Measurements from ENCODE around the gene PXDN. TPM values are rescaled to one million over a fixed set of nuclear protein-coding genes. Genes with fewer than 3 reads are reported as not detected.

PXDN gene
- total and polyA plus RNA-seq, 2 of the 13 experiments (the other 11 are each of a cell fraction or from before 2014, with no cell fraction given) = not detected

DNA sequence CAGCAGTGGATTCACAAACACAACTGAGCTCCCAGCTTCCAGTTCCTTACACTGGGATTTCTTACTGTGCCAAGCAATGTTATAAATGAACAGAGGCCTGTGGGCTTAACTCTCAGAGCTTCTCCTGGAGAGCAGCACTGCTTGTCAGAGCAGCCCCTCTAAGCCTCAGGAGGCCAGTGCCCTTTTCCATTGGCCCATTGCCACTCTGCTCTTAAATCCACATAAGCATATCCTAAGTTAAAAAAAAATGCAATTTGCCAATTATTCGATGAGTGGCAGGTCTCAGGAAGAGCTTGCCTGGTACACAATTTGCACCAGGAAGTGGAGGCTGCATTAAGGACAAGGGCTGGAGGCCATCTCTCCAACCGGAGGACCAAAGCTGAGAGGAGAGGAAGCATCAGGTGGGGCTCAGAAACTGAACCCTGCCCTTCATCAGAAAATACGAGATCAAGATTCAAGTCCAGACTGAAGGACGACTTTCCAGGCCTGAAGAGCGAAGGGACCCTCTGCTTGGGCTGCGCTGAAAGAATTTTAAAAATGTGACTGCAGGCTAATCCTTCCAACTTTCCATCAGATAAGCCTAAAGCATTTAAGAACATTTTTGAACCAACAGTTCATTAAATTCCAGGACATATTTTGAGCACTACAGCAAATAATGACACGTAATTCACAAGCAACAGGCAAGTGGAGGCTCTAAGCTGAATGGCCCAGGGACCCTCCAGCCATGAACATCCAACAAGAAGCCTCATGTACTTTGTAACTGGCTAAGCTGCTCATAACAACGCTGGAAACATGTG, 28.4 kb upstream of the PXDN start:
- POLR2A ChIA-PET = no interaction called here
- no peak overlapping the region for H3K4me2 ChIP-seq (ENCODE audit: low read depth, low read length)
- WGBS (ENCODE audit: low lambda C conversion rate) = 7% methylated on average over 8 of the region's 8 CpGs

More for the DNA sequence above, 28.4 kb upstream of the PXDN start:
- no TSS peak for BruUV-seq (replicated peaks)
- no peaks in the 10 kb centered on the region for H3K36me3 ChIP-seq (replicated peaks in 1 of 2; ENCODE audit: control insufficient read depth in 1 of 2, insufficient read depth in 2 of 2, low read length in 2 of 2)
- DNase-seq (ENCODE audit: low spot score) (no peak), FAIRE-seq (no peak), ATAC-seq (no peak)
- no peak overlapping the region for H3K4me3 ChIP-seq (replicated peaks in 1 of 3; ENCODE audit: insufficient read depth in 1 of 3, low read depth in 2 of 3, low read length in 3 of 3)
- H3K4me1 ChIP-seq (ENCODE audit: insufficient read depth, low read length) = no peaks in the 10 kb centered on the region
- peaks cover 3 to 17% of the 10 kb centered on the region in 2 experiments; a peak in 3 of 5 replicates for H3K27me3 ChIP-seq (ENCODE audit: control insufficient read depth in 1 of 2, insufficient read depth in 2 of 2, low read length in 2 of 2)
- no peaks in the 10 kb centered on the region for H3K9me3 ChIP-seq (ENCODE audit: low read length)
- in situ Hi-C loops (cut with HindIII; ENCODE audit: extremely low pct_ligation_motif_present, low pct_unique_long_range_greater_than_20kb) (loop anchor here (5.0 kb wide), 1 partner anchor 180 kb away; no protein-coding TSS in a partner anchor), intact Hi-C loops (cut with micrococcal nuclease; ENCODE audit: unreplicated experiment) (no loop called here)
- TF ChIP-seq IKZF4 (CRISPR knock-in tag; IDR thresholded peaks at IDR 0.05; ENCODE audit: borderline replicate concordance, low read depth, not compliant biosample characterization) = no peak
- TF ChIP-seq ZNF792 (CRISPR knock-in tag; IDR thresholded peaks at IDR 0.05) = no peak
- no peak for TF ChIP-seq SUZ12 (IDR thresholded peaks at IDR 0.05; ENCODE audit: low read depth, low read length)
- TF ChIP-seq, protein P1, sequence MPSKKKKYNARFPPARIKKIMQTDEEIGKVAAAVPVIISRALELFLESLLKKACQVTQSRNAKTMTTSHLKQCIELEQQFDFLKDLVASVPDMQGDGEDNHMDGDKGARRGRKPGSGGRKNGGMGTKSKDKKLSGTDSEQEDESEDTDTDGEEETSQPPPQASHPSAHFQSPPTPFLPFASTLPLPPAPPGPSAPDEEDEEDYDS (CRISPR knock-in tag; IDR thresholded peaks at IDR 0.05) = no peak
- TF ChIP-seq, protein P2, sequence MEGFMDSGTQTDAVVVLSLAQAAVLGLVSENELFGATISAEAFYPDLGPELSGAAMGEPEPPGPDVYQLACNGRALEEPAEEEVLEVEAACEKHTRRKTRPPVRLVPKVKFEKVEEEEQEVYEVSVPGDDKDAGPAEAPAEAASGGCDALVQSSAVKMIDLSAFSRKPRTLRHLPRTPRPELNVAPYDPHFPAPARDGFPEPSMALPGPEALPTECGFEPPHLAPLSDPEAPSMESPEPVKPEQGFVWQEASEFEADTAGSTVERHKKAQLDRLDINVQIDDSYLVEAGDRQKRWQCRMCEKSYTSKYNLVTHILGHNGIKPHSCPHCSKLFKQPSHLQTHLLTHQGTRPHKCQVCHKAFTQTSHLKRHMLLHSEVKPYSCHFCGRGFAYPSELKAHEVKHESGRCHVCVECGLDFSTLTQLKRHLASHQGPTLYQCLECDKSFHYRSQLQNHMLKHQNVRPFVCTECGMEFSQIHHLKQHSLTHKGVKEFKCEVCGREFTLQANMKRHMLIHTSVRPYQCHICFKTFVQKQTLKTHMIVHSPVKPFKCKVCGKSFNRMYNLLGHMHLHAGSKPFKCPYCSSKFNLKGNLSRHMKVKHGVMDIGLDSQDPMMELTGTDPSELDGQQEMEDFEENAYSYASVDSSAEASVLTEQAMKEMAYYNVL (CRISPR knock-in tag; IDR thresholded peaks at IDR 0.05; ENCODE audit: borderline replicate concordance) = no peak
- TF ChIP-seq ZNF644 (CRISPR knock-in tag; IDR thresholded peaks at IDR 0.05; ENCODE audit: low read depth) = no peak
- TF ChIP-seq GABPB1 (CRISPR knock-in tag; IDR thresholded peaks at IDR 0.05) = no peak
- no peak for TF ChIP-seq ZNF253 (CRISPR knock-in tag; IDR thresholded peaks at IDR 0.05; ENCODE audit: borderline replicate concordance)
- TF ChIP-seq EEA1 (CRISPR knock-in tag; IDR thresholded peaks at IDR 0.05; ENCODE audit: borderline replicate concordance) = no peak
- TF ChIP-seq, protein P3, sequence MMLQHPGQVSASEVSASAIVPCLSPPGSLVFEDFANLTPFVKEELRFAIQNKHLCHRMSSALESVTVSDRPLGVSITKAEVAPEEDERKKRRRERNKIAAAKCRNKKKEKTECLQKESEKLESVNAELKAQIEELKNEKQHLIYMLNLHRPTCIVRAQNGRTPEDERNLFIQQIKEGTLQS (CRISPR knock-in tag; IDR thresholded peaks at IDR 0.05) = no peak
- TF ChIP-seq SMAD3 (CRISPR knock-in tag; IDR thresholded peaks at IDR 0.05) = no peak
- TF ChIP-seq, protein P4, sequence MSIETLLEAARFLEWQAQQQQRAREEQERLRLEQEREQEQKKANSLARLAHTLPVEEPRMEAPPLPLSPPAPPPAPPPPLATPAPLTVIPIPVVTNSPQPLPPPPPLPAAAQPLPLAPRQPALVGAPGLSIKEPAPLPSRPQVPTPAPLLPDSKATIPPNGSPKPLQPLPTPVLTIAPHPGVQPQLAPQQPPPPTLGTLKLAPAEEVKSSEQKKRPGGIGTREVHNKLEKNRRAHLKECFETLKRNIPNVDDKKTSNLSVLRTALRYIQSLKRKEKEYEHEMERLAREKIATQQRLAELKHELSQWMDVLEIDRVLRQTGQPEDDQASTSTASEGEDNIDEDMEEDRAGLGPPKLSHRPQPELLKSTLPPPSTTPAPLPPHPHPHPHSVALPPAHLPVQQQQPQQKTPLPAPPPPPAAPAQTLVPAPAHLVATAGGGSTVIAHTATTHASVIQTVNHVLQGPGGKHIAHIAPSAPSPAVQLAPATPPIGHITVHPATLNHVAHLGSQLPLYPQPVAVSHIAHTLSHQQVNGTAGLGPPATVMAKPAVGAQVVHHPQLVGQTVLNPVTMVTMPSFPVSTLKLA (IDR thresholded peaks at IDR 0.05) = no peak
- no peak overlapping the region for H2AFZ ChIP-seq (ENCODE audit: low read length)
- no peak overlapping the region for H3K27ac ChIP-seq (ENCODE audit: extremely low read length, insufficient read depth, low read length)
- no peak overlapping the region for H3K9ac ChIP-seq (ENCODE audit: insufficient read depth, low read depth, low read length)
- CTCF ChIA-PET (ENCODE audit: low intra/inter-chr PET ratio, low total read pairs) = no interaction called here
- H3K79me2 ChIP-seq (ENCODE audit: insufficient read depth, low read length) = no peaks in the 10 kb centered on the region
- H4K20me1 ChIP-seq (ENCODE audit: insufficient read depth, low read length) = no peaks in the 10 kb centered on the region
